GM18520 (cell line): ENCODE results near the gene SF3A1.

Experiments used
- ATAC-seq: cut with Tn5 transposase; IDR thresholded peaks from one replicate; pipeline ENCODE4 v1.9.1; 2021; ENCODE audit not compliant: unreplicated experiment

Gene SF3A1

DNA sequence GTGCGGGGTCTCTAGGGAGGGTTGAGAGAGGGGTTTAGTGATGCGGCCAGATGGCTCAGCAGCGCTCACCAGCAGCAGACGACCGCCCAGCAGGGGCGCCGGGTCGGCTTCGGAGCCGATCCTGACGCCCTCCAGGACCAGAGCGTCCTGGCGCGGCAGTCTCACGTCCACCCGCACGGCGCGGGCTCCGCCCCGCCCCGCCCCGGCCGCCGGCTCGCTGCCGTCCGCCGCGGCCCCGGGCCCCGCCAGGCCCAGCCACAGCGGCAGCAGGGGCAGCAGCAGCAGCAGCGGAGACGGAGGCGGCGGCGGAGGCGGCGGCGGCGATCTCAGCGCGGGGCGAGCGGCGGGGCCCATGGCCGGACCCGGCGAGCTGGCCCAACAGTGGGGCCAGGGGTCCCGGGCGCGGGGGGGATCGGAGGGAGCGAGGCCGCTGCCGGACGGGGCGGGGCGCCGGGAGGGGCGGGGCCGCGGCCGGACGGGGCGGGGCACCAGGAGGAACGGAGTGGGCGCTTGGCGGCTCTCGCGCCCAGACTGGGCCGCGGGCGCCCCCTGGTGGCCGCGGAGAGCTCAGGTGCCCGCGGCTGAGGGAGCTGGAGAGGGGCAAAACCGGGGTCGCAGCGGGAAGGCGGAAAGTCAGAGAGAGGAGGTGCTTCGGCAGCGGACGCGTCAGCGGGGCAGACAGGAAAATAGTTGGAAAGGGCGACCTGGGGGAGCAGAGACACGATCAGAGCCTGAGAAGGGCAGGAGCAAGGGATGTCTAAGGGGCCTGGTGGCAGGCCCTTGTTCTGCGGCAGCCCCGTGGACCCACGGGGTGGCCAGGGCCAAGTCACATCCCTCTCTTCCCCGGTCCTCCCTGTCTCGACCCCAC is 30.5 kb upstream of the SF3A1 start, which contains the start of gene RNF215:
Gene RNF215, minus strand, starts transcription at position 452 of the 868 bp plus-strand sequence. Its CDS starts 98 bp downstream, at position 354.
- peak; percentile 66 for ATAC-seq

DNA sequence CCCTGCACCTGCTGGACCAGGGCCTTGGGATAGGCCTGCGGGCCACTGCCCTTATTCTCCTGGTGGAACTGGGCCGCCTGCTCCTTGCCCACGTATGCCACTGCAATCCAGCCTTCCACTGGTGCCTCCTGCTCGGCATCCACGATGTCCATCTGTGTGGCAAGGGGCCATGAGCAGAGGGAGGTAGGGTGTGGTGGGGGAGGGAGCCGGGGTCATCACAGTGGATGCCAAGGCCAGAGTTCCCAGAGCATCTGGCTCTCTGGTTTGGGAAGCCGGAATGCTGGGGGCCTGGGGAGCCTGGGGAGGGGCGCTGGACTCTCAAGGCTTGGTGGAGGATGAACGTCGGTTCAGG is 29.9 kb upstream of the SF3A1 start:
- no peak for ATAC-seq

DNA sequence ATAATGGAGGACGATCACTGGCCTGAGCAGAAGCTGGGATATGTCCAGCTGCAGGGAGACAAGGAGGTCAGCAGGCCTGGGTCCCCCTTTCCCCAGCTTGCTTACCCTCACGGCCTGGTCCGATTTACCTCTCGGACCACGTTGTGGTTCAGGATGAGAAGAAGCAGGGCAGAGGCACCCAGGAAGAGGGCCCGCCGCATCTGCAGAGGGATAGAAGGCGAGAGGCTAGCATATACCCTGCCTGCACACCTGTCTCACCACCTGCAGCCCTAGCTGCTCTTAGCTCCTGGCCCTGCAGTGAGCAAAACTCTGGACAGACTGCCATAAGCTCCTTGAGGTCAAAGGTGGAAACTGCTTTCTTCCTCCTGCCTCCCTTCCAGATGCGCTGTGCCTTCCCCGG is 29.2 kb upstream of the SF3A1 start:
- ATAC-seq, result no peak

DNA sequence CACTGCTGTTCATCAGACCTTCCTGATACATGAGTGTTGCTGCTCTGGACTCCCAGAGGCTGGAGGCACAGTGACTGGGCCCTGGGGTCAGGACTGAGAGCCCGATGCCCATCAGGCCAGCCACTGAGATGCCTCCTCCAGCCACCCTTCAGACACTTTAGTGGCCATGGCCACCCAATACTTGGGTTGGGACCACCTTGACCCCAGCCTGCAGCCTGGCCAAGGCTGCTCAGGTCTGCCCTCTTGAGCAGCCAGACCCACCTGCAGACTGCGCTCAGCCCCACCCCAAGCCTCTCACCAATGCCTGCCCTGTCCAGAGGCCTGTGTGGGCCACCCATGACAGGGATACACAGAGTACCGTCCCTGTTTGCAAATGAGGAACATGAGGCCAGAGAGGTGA is 26.4 kb upstream of the SF3A1 start:
- ATAC-seq, result no peak

DNA sequence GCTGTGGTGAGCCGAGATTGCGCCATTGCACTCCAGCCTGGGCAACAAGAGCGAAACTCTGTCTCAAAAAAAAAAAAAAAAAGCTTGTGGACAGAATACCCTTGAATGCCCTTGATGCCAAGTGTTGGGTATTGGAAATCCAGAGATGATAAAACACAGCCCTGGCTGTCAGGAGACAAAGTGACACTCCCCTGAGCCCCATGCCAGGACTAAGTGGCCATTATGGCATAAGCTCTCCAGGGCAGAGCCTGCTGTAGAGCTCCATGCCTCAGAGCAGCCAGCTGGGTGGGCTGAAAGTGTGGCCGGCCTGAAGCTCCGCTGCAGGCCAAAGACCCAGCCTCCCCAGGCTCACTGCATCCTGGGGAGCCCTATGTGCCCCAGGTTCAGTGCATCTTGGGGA is 25.6 kb upstream of the SF3A1 start:
- no peak for ATAC-seq

DNA sequence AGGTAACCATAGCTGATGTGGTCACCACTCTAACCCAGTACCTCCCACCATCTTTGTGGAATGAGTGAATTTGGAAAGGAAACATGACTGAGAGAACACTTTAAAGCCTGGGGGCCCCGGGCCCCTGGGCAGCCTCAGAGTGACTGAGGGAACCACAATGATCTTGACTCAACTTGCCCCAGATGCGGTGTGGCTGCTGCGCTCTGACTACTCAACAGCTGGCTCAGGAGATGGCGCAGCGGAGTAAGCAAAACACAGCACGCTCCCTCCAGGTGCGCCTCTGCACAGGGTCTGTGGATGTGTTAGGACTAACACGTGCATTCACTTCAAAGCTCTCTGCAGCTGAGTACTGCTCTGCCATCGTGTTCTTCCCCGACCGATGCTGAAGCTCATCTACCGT is 24.6 kb upstream of the SF3A1 start:
- ATAC-seq, result no peak

DNA sequence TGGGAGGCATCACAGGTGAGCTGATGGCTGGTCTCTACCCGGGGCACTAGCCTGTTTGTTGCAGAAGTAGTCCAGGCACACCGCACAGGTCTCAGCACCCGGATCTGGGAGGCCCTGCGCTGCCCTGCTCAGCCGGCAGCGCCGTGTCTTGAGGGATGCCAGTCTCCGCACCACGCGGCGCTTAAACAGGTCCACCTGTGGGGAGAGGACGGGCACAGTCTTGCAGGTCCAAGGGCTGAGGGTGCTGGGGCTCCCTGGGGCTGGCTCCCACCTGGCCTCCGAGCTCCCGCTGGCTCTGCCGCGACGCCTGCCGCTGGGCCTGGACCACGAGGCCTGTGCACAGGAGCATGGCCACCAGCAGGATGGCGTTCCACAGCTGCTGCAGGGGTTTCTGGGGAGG is 23.3 kb upstream of the SF3A1 start:
- ATAC-seq, result no peak

DNA sequence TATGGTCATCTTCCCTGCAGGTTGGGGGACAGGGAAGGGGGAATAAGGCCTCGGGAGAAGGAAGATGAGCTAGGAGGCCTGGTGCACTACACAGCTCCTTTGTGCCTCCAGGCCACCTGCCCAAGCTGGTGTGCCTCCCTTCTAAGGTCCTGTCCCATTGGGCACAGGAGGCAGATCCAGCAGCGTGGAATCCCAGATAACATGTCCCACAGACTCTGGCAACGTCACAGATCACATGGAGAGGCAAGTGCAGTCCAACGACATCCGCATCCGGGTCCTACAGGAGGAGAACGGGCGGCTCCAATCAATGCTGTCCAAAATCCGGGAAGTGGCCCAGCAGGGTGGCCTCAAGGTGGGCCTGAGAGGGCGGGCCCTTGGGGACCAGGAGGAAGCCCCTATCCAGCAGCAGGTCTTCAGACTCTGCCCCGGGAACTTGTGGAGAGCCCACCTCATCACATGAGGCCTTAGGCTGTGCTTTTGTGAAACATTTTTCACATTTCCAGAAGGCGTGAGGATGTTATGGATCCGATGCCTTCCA is 18.7 kb upstream of the SF3A1 start:
- ATAC-seq, result no peak

DNA sequence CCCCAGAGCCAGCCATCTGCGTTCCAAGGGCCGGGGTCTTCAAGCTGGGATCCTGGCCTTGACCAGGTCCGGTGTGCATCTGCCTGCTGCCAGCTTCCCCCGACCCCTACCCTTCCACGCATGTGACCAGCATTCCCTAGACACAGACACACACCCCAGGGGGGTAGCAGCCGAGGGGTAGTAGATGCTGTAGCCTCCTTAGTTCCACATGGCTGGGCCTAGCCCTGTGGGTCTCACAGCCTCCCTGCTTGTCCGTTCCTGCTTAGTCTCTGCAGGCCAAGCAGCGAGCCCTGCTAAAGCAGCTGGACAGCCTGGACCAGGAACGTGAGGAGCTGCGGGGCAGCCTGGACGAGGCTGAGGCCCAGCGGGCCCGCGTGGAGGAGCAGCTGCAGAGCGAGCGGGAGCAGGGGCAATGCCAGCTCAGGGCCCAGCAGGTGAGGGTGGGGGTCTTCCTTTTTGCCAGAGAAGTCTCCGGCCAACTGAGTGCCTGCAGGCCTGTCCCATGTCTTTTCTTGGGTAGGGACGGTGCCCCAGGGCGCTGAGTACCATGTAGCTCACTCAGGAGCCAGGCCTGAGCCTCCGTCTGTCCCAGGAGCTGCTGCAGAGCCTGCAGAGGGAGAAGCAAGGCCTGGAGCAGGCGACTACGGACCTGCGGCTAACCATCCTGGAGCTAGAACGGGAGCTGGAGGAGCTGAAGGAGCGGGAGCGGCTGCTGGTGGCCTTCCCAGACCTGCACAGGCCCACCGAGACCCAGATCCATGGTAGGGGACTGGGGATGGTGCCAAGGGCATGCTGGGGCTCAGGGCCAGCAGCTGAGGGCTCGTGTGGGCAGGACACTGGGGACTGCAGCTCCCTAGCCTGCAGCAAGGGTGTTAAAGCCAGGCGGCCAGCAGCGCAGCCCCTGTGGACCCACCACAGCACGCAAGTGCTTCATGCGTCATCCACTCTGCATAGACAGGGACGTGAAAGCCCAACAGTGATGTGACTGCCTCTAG is 16.9 kb upstream of the SF3A1 start:
- ATAC-seq, result no peak

DNA sequence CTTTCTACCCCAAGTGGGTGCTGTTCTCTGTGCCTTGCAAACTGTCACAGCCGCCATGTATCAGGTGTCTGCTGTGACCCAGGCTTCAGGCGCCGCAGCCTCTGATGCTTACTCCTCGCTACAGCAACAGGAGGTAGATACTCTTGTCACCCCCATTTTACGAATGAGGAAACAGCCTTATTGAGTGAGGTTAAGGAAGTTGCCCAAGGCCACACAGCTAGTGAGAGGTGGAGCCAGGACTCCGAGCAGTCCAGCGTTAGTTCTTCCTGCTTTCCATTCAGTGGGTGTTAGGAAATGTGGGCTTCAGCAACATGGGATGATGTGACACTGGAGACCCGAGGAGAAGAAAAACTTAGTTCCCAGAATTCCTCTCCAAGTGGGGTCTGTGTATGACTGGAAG is 16.2 kb upstream of the SF3A1 start:
- ATAC-seq, result no peak

DNA sequence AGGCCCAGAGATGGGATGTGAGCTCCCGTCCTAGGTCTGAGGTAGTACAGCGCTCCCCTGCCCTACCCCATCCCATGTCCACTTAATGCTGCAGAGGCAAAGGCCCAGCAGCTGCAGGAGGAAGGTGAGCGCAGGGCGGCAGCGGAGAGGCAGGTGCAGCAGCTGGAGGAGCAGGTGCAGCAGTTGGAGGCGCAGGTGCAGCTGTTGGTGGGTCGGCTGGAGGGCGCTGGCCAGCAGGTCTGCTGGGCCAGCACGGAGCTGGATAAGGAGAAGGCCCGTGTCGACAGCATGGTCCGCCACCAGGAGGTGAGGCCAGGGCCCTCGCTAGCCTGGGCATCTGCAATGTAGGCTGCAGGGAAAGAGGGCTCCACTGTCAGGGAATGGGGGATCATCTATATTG is 15.3 kb upstream of the SF3A1 start:
- no peak for ATAC-seq

DNA sequence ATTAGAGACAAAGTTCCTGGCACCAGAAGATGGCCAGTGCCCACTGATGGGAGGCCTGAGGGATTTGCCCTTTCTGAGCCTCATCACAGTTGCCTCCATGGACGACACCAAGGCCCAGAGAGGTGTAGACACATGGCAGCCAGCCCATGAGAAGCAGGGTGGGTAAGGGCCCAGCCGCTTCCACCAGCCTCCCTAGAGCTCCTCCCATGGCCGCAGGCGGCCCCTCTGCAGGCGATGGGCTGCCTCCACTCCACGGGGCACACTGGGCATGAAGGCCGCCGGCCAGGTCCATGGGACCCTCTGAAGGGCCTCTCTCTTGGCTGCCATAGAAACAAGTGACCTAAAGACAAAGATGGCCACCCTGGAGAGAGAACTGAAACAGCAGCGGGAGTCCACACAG is 14.6 kb upstream of the SF3A1 start:
- ATAC-seq, result no peak

DNA sequence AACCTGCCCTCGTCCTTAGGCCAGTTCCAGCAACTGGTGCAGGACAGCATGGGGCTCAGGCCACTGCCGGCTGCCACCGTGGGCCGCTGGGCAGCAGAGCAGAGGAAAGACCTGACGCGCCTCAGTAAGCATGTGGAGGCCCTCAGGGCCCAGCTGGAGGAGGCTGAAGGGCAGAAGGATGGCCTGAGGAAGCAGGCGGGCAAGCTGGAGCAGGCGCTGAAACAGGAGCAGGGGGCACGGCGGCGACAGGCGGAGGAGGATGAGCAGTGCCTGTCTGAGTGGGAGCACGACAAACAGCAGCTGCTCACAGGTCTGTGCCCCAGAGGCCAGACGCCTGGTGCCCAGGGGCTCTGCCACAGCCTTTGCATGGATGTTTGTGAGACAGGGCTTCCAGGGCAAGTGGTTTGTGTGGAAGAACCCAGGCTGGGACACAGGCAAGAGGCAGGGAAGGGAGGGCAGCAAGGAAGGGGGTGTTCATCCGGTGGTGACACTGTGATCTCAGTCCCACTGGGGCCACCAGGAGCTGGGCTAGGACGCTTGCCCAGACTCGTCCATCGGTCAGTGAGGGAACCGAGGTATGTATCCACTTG is 14.0 kb upstream of the SF3A1 start:
- no peak for ATAC-seq

DNA sequence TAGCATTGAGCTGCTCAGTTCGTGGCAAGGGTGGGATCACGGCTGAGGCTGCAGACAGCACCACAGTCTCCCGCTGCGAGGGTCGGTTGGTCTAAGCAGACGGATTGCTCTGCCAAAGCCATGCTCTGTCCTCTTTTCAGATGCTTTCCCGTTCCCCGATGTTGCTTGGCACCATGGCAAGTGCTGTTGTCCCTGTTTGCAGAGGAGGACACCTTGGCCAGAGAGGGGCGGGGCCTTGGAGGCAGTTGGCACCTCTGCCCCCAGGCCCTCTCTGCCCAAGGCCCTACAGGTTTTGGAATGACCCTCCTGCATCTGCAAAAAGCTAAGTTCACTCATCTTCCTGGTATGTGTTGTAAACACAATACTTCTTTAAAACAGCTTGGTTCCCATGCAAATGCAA is 11.7 kb upstream of the SF3A1 start:
- ATAC-seq, result no peak

DNA sequence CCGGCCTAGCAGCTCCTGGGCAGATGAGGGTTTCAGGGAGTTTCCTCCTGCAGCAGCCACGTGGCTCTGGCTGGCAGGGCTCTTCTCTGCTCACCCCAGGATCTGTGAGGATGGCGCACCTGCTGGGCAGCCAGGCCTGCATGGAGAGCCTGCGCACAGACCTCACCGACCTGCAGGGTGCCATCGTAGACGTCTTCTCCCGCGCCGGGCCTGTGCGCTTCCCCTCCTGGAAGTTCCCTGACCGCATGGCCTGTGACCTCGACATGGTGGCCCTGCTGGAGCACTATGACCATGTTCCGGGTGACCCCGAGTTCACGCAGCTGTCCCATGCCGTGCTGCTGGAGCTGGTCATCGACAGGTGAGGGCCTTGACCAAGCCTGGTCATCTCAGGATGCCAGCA is 9.2 kb upstream of the SF3A1 start:
- no peak for ATAC-seq

DNA sequence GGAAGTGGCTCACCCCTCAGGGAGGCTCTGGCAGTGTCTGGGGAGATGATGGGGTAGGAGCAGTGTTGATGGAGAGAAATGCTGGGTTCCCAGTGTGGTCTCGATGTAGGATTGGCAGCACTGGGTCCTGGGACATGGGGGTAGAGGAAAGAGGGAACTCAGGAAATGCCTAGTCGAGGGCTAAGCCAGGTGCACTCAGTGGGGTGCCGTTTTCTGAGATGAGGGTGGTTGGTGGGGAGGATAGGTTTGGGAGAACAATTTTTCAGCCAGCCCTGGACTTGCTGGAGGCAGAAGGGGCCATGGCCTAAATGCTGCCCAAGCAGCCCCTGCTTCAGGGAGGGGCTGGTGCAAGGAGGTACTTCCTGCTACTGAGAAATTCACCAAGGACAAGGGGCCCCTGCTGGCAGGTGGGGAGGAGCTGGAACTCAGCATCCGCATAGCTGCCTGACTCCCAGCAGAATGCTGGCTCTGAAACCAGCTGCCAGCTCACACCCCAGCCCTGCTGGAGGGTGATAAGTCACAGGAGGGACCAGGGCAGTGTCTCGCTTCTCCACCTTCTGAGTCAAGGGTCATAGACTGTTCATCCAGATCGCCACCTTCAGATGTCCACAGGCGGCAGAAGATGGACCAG is 6.1 kb upstream of the SF3A1 start:
- ATAC-seq, result no peak

DNA sequence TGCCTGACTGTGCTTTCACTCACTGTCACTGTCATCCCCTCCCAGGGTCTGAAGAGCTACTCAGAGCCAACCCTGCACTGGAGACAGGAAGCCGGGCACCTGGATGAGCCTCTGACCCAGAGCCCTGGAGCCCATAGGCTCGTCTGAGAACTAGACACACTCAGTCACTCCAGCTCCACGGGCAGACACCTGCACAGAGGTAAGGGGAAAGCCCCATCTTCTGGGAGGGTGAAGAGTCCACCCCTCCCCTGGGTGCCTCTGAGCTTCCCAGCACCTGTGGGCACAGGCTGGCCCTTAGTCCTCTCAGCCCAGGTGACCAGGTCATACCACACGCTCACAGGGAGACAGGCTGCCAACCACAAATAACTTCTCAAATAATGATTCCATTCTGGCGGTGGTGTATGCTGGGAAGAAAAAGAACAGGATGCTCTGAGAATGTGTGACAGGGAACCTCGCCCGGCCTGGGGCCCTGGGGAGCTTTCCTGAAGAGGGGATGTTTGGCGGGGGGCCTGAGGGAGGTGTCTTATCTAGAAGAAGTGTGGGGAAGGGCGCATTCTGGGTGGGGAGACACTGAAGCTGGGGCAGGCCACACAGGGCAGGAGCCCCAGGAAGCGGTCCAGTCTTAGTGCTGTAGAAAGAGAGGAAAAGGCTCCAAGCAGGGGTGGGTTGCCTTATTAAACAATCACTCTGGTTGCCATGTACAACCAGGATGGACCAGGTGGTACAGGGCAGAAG is 5.4 kb upstream of the SF3A1 start:
- no peak for ATAC-seq

DNA sequence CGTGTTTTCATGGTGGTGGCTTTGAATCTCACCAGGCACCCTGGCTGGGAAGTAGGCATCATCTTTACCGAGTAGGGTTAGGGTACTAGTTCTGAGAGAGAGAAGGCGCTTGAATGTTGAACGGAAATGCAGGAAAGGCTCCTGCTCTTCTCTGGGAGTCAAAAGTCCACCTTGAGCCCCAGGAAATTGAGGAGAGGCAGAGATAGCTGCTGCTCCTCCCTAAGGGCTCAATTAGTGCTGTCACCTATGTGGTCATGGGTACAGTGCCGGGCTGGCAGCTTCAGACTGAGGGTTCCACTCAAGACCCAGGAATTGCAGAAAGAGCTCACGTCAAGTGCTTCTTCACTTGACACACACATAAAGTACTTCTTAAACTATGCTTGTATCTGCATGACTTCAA is 1.8 kb upstream of the SF3A1 start:
- ATAC-seq, result no peak

DNA sequence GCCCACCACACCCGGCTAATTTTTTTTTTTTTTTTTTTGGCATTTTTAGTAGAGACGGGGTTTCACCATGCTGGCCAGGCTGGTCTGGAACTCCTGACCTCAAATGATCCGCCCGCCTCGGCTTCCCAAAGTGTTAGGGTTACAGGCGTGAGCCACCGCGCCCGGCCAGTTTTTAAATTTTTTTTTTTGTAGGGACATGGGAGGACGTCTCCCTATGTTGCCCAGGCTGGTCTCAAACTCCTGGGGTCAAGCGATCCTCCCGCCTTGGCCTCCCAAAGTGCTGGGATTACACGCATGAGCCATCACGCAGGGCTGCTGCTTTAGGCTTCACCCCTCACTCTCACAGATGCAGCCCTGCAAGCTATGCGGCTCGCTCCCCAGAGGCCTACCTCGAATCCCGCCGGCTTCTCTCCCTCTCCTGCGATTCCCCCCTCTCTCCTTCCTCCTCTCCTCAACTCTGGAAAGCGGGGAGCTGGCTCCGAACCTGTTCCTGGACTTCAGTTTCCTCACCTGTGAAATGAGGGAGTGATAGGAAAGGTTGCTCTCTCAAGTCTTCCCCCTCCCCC is 1.0 kb upstream of the SF3A1 start:
- ATAC-seq, result no peak

DNA sequence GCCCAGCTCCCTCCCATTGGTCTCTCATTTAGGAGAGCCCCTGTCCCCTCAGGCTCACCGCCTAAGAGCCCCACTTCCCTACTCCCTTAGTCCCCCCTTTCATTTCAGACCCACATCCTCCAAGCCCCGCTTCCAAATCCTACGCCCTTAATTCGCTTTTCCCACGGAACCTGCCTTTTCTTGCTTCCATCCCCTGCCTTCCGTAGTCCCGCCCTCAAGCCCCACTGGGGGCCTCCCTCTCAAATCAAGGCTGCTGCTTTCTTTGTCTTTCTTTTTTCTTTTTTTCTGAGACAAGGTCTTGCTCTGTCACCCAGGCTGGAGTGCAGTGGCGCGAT is 509 bp upstream of the SF3A1 start:
- ATAC-seq, result no peak
